Trophoblast cell (in vitro differentiated cells and primary cell): ENCODE results near the gene SAP30L.
A peak's percentile ranks its signal among the peaks of the same experiment; 100 is the strongest.

ENCODE experiments used
- DNase-seq, 2 donors: peaks; one replicate each; pipeline ENCODE4 v3.0.0-alpha.2; 2016
- H2AFZ ChIP-seq: 2 replicates; pipeline ENCODE4 v1.6.1; 2013; ENCODE audit warnings: low read length, moderate library complexity, mild to moderate bottlenecking; ENCODE audit not compliant: insufficient read depth, poor library complexity
- H2AK5ac ChIP-seq: 2 replicates; pipeline ENCODE4 v1.6.1; 2013; ENCODE audit warnings: mild to moderate bottlenecking, low read length
- H2BK120ac ChIP-seq: 2 replicates; pipeline ENCODE4 v1.6.1; 2013; ENCODE audit warnings: low read length, mild to moderate bottlenecking, moderate library complexity; ENCODE audit not compliant: insufficient read depth, poor library complexity
- H2BK12ac ChIP-seq: 2 replicates; pipeline ENCODE4 v1.6.1; 2013; ENCODE audit warnings: mild to moderate bottlenecking, low read length, moderate library complexity
- H2BK5ac ChIP-seq: 2 replicates; pipeline ENCODE4 v1.6.1; 2013; ENCODE audit warnings: low read length, low read depth, moderate library complexity, mild to moderate bottlenecking; ENCODE audit not compliant: poor library complexity
- H3K14ac ChIP-seq: 2 replicates; pipeline ENCODE4 v1.6.1; 2013; ENCODE audit warnings: mild to moderate bottlenecking, low read length
- H3K18ac ChIP-seq: 2 replicates; pipeline ENCODE4 v1.6.1; 2013; ENCODE audit warnings: mild to moderate bottlenecking, low read length
- H3K23ac ChIP-seq: 2 replicates; pipeline ENCODE4 v1.6.1; 2013; ENCODE audit warnings: low read length
- H3K27ac ChIP-seq: 2 replicates; pipeline ENCODE4 v1.5.1; 2013; ENCODE audit warnings: low read depth, mild to moderate bottlenecking, inconsistent platforms, low read length, moderate library complexity
- H3K27me3 ChIP-seq: 2 replicates; pipeline ENCODE4 v1.6.1; 2013; ENCODE audit warnings: inconsistent platforms, mild to moderate bottlenecking, low read length, moderate library complexity; ENCODE audit not compliant: insufficient read depth
- H3K36me3 ChIP-seq, 2 experiments: 1 replicate in 1 of 2; 2 replicates in 1 of 2; pipeline ENCODE4 v1.6.1; 2013; ENCODE audit warnings: low read length in 2 of 2, mild to moderate bottlenecking in 2 of 2, moderate library complexity in 1 of 2; ENCODE audit not compliant: insufficient read depth in 2 of 2, control insufficient read depth in 1 of 2
- H3K4ac ChIP-seq: 2 replicates; pipeline ENCODE4 v1.6.1; 2013; ENCODE audit warnings: low read depth, mild to moderate bottlenecking, low read length, moderate library complexity
- H3K4me1 ChIP-seq, 2 experiments: 1 replicate in 1 of 2; 2 replicates in 1 of 2; pipeline ENCODE4 v1.6.1; 2013; ENCODE audit warnings: low read length in 2 of 2, mild to moderate bottlenecking in 2 of 2, moderate library complexity in 1 of 2; ENCODE audit not compliant: insufficient read depth in 2 of 2, control insufficient read depth in 1 of 2
- H3K4me2 ChIP-seq: 2 replicates; pipeline ENCODE4 v1.6.1; 2013; ENCODE audit warnings: inconsistent platforms, mild to moderate bottlenecking, low read length, moderate library complexity
- H3K4me3 ChIP-seq: 2 replicates; pipeline ENCODE4 v1.5.1; 2013; ENCODE audit warnings: mild to moderate bottlenecking, low read depth, low read length, inconsistent platforms
- H3K79me1 ChIP-seq: one replicate; pipeline ENCODE4 v1.6.1; 2013; ENCODE audit warnings: low read length
- H3K79me2 ChIP-seq: 2 replicates; pipeline ENCODE4 v1.6.1; 2013; ENCODE audit warnings: low read length, mild to moderate bottlenecking; ENCODE audit not compliant: control insufficient read depth, insufficient read depth, poor library complexity
- H3K9ac ChIP-seq: 2 replicates; pipeline ENCODE4 v1.6.1; 2013; ENCODE audit warnings: mild to moderate bottlenecking, low read length
- H3K9me3 ChIP-seq: 2 replicates; pipeline ENCODE4 v1.6.1; 2013; ENCODE audit warnings: low read depth, mild to moderate bottlenecking, control low read depth, inconsistent platforms, low read length; ENCODE audit not compliant: insufficient read depth
- H4K12ac ChIP-seq: 2 replicates; pipeline ENCODE4 v1.6.1; 2013; ENCODE audit warnings: low read depth, mild to moderate bottlenecking, low read length, moderate library complexity
- H4K8ac ChIP-seq: 2 replicates; pipeline ENCODE4 v1.6.1; 2013; ENCODE audit warnings: low read depth, mild to moderate bottlenecking, low read length, moderate library complexity
- H4K91ac ChIP-seq: one replicate; pipeline ENCODE4 v1.6.1; 2013; ENCODE audit warnings: low read depth, mild to moderate bottlenecking, low read length, moderate library complexity
- WGBS: extraction: QIAGEN DNeasy Blood & Tissue Kit; methylation state at CpG from one replicate; pipeline ENCODE4 v1.1.7; 2013; ENCODE audit warnings: missing lambda C conversion rate; ENCODE audit not compliant: insufficient read length, insufficient coverage; ENCODE audit errors: extremely low coverage; 5-methylcytosine and 5-hydroxymethylcytosine counted together

SAP30L gene

GRCh38 chr5:154418344-154418820 is 27.4 kb upstream of the SAP30L start:
- Histone ChIP-seq H3K9me3 (peaks cover 3% of the 10 kb centered on the region), H2BK12ac (no peak overlapping the region), H3K18ac (no peak overlapping the region), H3K79me1 (no peaks in the 10 kb centered on the region), H3K4me2 (no peak overlapping the region), H4K12ac (no peak overlapping the region), H2BK120ac (no peak overlapping the region), H2AFZ (no peak overlapping the region), H2AK5ac (no peak overlapping the region), H3K23ac (no peak overlapping the region), H4K8ac (no peak overlapping the region), H3K4ac (no peak overlapping the region), H3K4me1 (no peaks in the 10 kb centered on the region), H3K79me2 (no peaks in the 10 kb centered on the region), H3K27me3 (no peaks in the 10 kb centered on the region), H4K91ac (no peak overlapping the region), H3K9ac (no peak overlapping the region), H3K4me3 (no peak overlapping the region), H3K14ac (no peak overlapping the region), H3K36me3 (peaks cover 28 to 46% of the 10 kb centered on the region in 2 experiments), H2BK5ac (no peak overlapping the region), H3K27ac (no peak overlapping the region)
- no peak for DNase-seq
- WGBS: no CpG with 5 or more reads among the region's 5 CpGs

GRCh38 chr5:154419236-154419635 is 26.6 kb upstream of the SAP30L start:
- Histone ChIP-seq H2BK120ac (no peak overlapping the region), H3K4me3 (no peak overlapping the region), H2AK5ac (no peak overlapping the region), H3K4me2 (no peak overlapping the region), H2BK5ac (no peak overlapping the region), H3K79me2 (no peaks in the 10 kb centered on the region), H3K27ac (no peak overlapping the region), H4K12ac (no peak overlapping the region), H4K91ac (no peak overlapping the region), H3K4me1 (no peaks in the 10 kb centered on the region), H3K36me3 (peaks cover 26 to 42% of the 10 kb centered on the region in 2 experiments), H3K14ac (no peak overlapping the region), H2AFZ (no peak overlapping the region), H3K4ac (no peak overlapping the region), H3K9ac (no peak overlapping the region), H3K9me3 (peaks cover 3% of the 10 kb centered on the region), H3K18ac (no peak overlapping the region), H3K23ac (no peak overlapping the region), H4K8ac (no peak overlapping the region), H3K27me3 (no peaks in the 10 kb centered on the region), H3K79me1 (no peaks in the 10 kb centered on the region), H2BK12ac (no peak overlapping the region)
- no peak for DNase-seq
- WGBS: no CpG with 5 or more reads among the region's 7 CpGs

- no peak overlapping the region for H2BK12ac ChIP-seq
- H2AFZ ChIP-seq: no peak overlapping the region
- DNase-seq: peak in 1 of 2 donors; percentile 41
- no peak overlapping the region for H4K91ac ChIP-seq
- no peak overlapping the region for H3K18ac ChIP-seq
- H2AK5ac ChIP-seq: no peak overlapping the region
- no peaks in the 10 kb centered on the region for H3K79me2 ChIP-seq
- H3K27ac ChIP-seq: no peak overlapping the region
- H4K8ac ChIP-seq: no peak overlapping the region
- no peaks in the 10 kb centered on the region for H3K27me3 ChIP-seq
- H3K9ac ChIP-seq: no peak overlapping the region
- H3K36me3 ChIP-seq: peaks cover 16 to 30% of the 10 kb centered on the region in 2 experiments
- H2BK5ac ChIP-seq: no peak overlapping the region
- H3K4me2 ChIP-seq: no peak overlapping the region
- H3K14ac ChIP-seq: no peak overlapping the region
- no peak overlapping the region for H3K23ac ChIP-seq
- no peak overlapping the region for H2BK120ac ChIP-seq
- no peaks in the 10 kb centered on the region for H3K79me1 ChIP-seq
- H3K4me1 ChIP-seq: no peaks in the 10 kb centered on the region
- H3K9me3 ChIP-seq: no peaks in the 10 kb centered on the region
- no peak overlapping the region for H4K12ac ChIP-seq
- WGBS: no CpG with 5 or more reads among the region's 1 CpG
- no peak overlapping the region for H3K4ac ChIP-seq
- H3K4me3 ChIP-seq: no peak overlapping the region
These were observed 23.9 kb upstream of the SAP30L start for GRCh38 chr5:154421868-154422267.

DNA sequence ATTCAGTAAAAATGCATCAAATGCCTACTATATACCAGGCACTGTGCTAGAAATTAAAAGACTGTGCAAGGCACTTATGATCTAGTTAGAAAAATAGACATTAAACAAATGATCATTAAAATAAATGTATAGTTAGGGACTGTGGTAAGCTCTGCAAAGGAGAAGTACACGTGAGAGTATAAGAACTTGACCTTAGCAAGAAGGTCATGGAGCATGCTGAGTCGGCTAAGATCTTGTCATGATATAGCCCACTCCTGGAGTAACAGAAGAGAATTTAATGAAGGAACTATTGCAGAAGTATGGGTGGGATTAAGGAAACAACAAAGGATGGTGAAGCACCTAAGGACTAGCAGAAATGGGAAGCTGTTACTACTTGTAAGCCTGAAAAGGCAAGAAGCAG is 23.5 kb upstream of the SAP30L start:
- no peak overlapping the region for H2AK5ac ChIP-seq
- H3K27me3 ChIP-seq: no peaks in the 10 kb centered on the region
- H2BK120ac ChIP-seq: no peak overlapping the region
- no peaks in the 10 kb centered on the region for H3K4me1 ChIP-seq
- no peak overlapping the region for H3K27ac ChIP-seq
- H4K12ac ChIP-seq: no peak overlapping the region
- H3K79me1 ChIP-seq: no peaks in the 10 kb centered on the region
- no peak overlapping the region for H4K8ac ChIP-seq
- H3K14ac ChIP-seq: no peak overlapping the region
- no peak overlapping the region for H3K4me3 ChIP-seq
- H4K91ac ChIP-seq: no peak overlapping the region
- H3K4ac ChIP-seq: no peak overlapping the region
- H2BK5ac ChIP-seq: no peak overlapping the region
- H3K9ac ChIP-seq: no peak overlapping the region
- WGBS: no CpG with 5 or more reads among the region's 2 CpGs
- no peak overlapping the region for H3K23ac ChIP-seq
- H3K4me2 ChIP-seq: no peak overlapping the region
- no peak overlapping the region for H2AFZ ChIP-seq
- no peak for DNase-seq
- H3K36me3 ChIP-seq: peaks cover 11 to 26% of the 10 kb centered on the region in 2 experiments
- no peak overlapping the region for H3K18ac ChIP-seq
- H2BK12ac ChIP-seq: no peak overlapping the region
- H3K9me3 ChIP-seq: no peaks in the 10 kb centered on the region
- no peaks in the 10 kb centered on the region for H3K79me2 ChIP-seq
